Measurements from ENCODE around the gene SCP2. TPM values are rescaled to one million over a fixed set of nuclear protein-coding genes. Genes with fewer than 3 reads are reported as not detected.

The SCP2 gene
- total RNA-seq, 1 experiment from 2014 or later: 56.4 TPM

GRCh38 chr1:53011175-53011574, 84.1 kb downstream of the SCP2 start:
- Mint-ChIP-seq H3K4me1 (peaks cover 11% of the 10 kb centered on the region), H3K9me3 (peaks cover 9% of the 10 kb centered on the region), H3K27ac (no peak overlapping the region), H3K36me3 (no peaks in the 10 kb centered on the region; the same call in 1 of the 2 replicates), H3K4me3 (no peak overlapping the region), H3K27me3 (ENCODE audit: low read depth) (peaks cover 16% of the 10 kb centered on the region)
- TF ChIP-seq, protein P1, sequence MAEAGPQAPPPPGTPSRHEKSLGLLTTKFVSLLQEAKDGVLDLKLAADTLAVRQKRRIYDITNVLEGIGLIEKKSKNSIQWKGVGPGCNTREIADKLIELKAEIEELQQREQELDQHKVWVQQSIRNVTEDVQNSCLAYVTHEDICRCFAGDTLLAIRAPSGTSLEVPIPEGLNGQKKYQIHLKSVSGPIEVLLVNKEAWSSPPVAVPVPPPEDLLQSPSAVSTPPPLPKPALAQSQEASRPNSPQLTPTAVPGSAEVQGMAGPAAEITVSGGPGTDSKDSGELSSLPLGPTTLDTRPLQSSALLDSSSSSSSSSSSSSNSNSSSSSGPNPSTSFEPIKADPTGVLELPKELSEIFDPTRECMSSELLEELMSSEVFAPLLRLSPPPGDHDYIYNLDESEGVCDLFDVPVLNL (CRISPR knock-in tag; IDR thresholded peaks at IDR 0.05; ENCODE audit: borderline replicate concordance, low read depth): no peak
- TF ChIP-seq FOXP4 (CRISPR knock-in tag; IDR thresholded peaks at IDR 0.05) (no peak), JAZF1 (CRISPR knock-in tag; IDR thresholded peaks at IDR 0.05) (no peak), IRF2 (CRISPR knock-in tag; IDR thresholded peaks at IDR 0.05; ENCODE audit: borderline replicate concordance, low read depth) (no peak), NR3C1 (CRISPR knock-in tag; conservative IDR thresholded peaks at IDR 0.05; ENCODE audit: low read depth) (no peak), ETV6 (CRISPR knock-in tag; IDR thresholded peaks at IDR 0.05) (no peak)
- TF ChIP-seq, protein P2, sequence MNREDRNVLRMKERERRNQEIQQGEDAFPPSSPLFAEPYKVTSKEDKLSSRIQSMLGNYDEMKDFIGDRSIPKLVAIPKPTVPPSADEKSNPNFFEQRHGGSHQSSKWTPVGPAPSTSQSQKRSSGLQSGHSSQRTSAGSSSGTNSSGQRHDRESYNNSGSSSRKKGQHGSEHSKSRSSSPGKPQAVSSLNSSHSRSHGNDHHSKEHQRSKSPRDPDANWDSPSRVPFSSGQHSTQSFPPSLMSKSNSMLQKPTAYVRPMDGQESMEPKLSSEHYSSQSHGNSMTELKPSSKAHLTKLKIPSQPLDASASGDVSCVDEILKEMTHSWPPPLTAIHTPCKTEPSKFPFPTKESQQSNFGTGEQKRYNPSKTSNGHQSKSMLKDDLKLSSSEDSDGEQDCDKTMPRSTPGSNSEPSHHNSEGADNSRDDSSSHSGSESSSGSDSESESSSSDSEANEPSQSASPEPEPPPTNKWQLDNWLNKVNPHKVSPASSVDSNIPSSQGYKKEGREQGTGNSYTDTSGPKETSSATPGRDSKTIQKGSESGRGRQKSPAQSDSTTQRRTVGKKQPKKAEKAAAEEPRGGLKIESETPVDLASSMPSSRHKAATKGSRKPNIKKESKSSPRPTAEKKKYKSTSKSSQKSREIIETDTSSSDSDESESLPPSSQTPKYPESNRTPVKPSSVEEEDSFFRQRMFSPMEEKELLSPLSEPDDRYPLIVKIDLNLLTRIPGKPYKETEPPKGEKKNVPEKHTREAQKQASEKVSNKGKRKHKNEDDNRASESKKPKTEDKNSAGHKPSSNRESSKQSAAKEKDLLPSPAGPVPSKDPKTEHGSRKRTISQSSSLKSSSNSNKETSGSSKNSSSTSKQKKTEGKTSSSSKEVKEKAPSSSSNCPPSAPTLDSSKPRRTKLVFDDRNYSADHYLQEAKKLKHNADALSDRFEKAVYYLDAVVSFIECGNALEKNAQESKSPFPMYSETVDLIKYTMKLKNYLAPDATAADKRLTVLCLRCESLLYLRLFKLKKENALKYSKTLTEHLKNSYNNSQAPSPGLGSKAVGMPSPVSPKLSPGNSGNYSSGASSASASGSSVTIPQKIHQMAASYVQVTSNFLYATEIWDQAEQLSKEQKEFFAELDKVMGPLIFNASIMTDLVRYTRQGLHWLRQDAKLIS (CRISPR knock-in tag; IDR thresholded peaks at IDR 0.05; ENCODE audit: borderline replicate concordance): no peak
- TF ChIP-seq, protein P3, sequence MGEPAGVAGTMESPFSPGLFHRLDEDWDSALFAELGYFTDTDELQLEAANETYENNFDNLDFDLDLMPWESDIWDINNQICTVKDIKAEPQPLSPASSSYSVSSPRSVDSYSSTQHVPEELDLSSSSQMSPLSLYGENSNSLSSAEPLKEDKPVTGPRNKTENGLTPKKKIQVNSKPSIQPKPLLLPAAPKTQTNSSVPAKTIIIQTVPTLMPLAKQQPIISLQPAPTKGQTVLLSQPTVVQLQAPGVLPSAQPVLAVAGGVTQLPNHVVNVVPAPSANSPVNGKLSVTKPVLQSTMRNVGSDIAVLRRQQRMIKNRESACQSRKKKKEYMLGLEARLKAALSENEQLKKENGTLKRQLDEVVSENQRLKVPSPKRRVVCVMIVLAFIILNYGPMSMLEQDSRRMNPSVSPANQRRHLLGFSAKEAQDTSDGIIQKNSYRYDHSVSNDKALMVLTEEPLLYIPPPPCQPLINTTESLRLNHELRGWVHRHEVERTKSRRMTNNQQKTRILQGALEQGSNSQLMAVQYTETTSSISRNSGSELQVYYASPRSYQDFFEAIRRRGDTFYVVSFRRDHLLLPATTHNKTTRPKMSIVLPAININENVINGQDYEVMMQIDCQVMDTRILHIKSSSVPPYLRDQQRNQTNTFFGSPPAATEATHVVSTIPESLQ (CRISPR knock-in tag; IDR thresholded peaks at IDR 0.05): no peak
- ChIA-PET CTCF (no interaction called here), POLR2A (no interaction called here)
- ATAC-seq (no peak), DNase-seq (ENCODE audit: low spot score) (no peak)

- Mint-ChIP-seq H3K27ac (peak overlapping the region; percentile 79), H3K27me3 (ENCODE audit: low read depth) (no peaks in the 10 kb centered on the region; the same call in 1 of the 2 replicates), H3K4me3 (peak overlapping the region; percentile 81), H3K36me3 (no peaks in the 10 kb centered on the region), H3K9me3 (no peaks in the 10 kb centered on the region; the same call in 1 of the 2 replicates), H3K4me1 (peaks cover 12% of the 10 kb centered on the region)
- ATAC-seq (peak; percentile 99), DNase-seq (ENCODE audit: low spot score) (peak; percentile 61)
- ChIA-PET POLR2A (no interaction called here), CTCF (interaction anchor here (0.6 to 1.4 kb wide), 12 partner anchors 33 to 171 kb away, joined by 3 to 5 read pairs (median 3); partner anchors contain the start of gene PODN)
- TF ChIP-seq SOX15 (CRISPR knock-in tag; IDR thresholded peaks at IDR 0.05) (no peak), RORB (CRISPR knock-in tag; IDR thresholded peaks at IDR 0.05) (no peak), FOXP1 (CRISPR knock-in tag; IDR thresholded peaks at IDR 0.05; ENCODE audit: borderline replicate concordance) (no peak), CREB1 (CRISPR knock-in tag; IDR thresholded peaks at IDR 0.05) (no peak), ZBTB43 (CRISPR knock-in tag; IDR thresholded peaks at IDR 0.05) (no peak), CDX4 (CRISPR knock-in tag; IDR thresholded peaks at IDR 0.05; ENCODE audit: borderline replicate concordance) (no peak), ZNF671 (CRISPR knock-in tag; IDR thresholded peaks at IDR 0.05) (no peak)
- TF ChIP-seq, protein P1 (CRISPR knock-in tag; IDR thresholded peaks at IDR 0.05; ENCODE audit: borderline replicate concordance, low read depth): no peak
- TF ChIP-seq, protein P4, sequence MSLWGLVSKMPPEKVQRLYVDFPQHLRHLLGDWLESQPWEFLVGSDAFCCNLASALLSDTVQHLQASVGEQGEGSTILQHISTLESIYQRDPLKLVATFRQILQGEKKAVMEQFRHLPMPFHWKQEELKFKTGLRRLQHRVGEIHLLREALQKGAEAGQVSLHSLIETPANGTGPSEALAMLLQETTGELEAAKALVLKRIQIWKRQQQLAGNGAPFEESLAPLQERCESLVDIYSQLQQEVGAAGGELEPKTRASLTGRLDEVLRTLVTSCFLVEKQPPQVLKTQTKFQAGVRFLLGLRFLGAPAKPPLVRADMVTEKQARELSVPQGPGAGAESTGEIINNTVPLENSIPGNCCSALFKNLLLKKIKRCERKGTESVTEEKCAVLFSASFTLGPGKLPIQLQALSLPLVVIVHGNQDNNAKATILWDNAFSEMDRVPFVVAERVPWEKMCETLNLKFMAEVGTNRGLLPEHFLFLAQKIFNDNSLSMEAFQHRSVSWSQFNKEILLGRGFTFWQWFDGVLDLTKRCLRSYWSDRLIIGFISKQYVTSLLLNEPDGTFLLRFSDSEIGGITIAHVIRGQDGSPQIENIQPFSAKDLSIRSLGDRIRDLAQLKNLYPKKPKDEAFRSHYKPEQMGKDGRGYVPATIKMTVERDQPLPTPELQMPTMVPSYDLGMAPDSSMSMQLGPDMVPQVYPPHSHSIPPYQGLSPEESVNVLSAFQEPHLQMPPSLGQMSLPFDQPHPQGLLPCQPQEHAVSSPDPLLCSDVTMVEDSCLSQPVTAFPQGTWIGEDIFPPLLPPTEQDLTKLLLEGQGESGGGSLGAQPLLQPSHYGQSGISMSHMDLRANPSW (CRISPR knock-in tag; conservative IDR thresholded peaks at IDR 0.05; ENCODE audit: low read depth): no peak
Observed at GRCh38 chr1:53014791-53015507, 87.9 kb downstream of the SCP2 start.
